ENCODE data around the gene SLC17A1.

DNA sequence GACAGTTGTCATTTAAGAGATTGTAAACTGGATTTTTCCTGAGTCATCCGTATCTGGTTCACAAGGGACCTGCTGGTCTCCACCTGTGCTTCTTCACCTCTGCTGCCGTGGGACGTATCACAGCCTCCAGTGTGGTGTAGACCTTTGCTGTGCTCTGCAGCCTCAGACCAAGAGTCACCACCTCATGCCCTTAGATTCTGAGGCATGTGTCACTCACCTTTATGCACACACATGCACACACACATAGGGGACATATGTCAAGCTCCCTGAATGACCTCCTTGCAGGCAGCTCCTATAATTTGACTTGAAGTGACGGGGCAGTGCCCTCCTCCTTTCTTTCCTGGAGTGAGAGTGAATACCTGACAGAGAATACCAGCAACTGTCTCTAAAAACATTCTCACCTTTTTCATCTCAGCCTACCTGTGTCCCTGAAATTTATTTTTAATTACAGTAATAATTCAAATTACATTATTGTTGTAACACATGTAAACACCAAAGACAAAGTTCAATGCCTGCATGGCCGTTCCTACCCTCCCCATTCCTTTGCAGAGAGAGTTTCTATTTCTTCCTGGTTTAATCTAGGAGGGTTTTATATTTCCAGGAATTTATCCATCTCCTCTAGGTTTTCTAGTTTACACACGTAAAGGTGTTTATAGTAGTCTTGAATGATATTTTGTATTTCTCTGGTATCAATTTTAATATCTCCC, 73.8 kb downstream of the SLC17A1 start:
- TF ChIP-seq, protein P1, sequence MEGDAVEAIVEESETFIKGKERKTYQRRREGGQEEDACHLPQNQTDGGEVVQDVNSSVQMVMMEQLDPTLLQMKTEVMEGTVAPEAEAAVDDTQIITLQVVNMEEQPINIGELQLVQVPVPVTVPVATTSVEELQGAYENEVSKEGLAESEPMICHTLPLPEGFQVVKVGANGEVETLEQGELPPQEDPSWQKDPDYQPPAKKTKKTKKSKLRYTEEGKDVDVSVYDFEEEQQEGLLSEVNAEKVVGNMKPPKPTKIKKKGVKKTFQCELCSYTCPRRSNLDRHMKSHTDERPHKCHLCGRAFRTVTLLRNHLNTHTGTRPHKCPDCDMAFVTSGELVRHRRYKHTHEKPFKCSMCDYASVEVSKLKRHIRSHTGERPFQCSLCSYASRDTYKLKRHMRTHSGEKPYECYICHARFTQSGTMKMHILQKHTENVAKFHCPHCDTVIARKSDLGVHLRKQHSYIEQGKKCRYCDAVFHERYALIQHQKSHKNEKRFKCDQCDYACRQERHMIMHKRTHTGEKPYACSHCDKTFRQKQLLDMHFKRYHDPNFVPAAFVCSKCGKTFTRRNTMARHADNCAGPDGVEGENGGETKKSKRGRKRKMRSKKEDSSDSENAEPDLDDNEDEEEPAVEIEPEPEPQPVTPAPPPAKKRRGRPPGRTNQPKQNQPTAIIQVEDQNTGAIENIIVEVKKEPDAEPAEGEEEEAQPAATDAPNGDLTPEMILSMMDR (conservative IDR thresholded peaks at IDR 0.05) = no peak
- TF ChIP-seq ZFX (IDR thresholded peaks at IDR 0.05) = no peak

All from C4-2B (cell line).